Mesenchymal stem cell (in vitro differentiated cells and primary cell): ENCODE results near the gene APOA1.

Experiments
- DNase-seq: peaks from one replicate; pipeline ENCODE4 v3.0.0-alpha.2; 2013
- H2AFZ ChIP-seq: one replicate; pipeline ENCODE4 v1.6.1; 2013; ENCODE audit warnings: low read depth, mild to moderate bottlenecking, control low read depth, inconsistent platforms, low read length, moderate library complexity
- H2AK5ac ChIP-seq: 2 replicates; pipeline ENCODE4 v1.6.1; 2013; ENCODE audit warnings: low read length, moderate library complexity, mild to moderate bottlenecking, inconsistent platforms; ENCODE audit not compliant: severe bottlenecking
- H2BK120ac ChIP-seq: one replicate; pipeline ENCODE4 v1.6.1; 2013; ENCODE audit warnings: low read depth, mild to moderate bottlenecking, inconsistent platforms, low read length, moderate library complexity
- H2BK12ac ChIP-seq, 2 experiments: one replicate each; pipeline ENCODE4 v1.6.1; 2013; ENCODE audit warnings: inconsistent platforms in 2 of 2, low read length in 2 of 2, mild to moderate bottlenecking in 2 of 2, moderate library complexity in 2 of 2, control low read depth in 1 of 2
- H2BK15ac ChIP-seq: one replicate; pipeline ENCODE4 v1.6.1; 2013; ENCODE audit warnings: mild to moderate bottlenecking, low read depth, inconsistent platforms; ENCODE audit not compliant: poor library complexity, severe bottlenecking
- H2BK5ac ChIP-seq: 2 replicates; pipeline ENCODE4 v1.6.1; 2013; ENCODE audit warnings: low read depth, mild to moderate bottlenecking, low read length, control low read depth, inconsistent platforms; ENCODE audit not compliant: poor library complexity, severe bottlenecking
- H3K14ac ChIP-seq, 2 experiments: one replicate each; pipeline ENCODE4 v1.6.1; 2013; ENCODE audit warnings: inconsistent platforms in 2 of 2, low read length in 2 of 2, control low read depth in 1 of 2, mild to moderate bottlenecking in 1 of 2, moderate library complexity in 1 of 2
- H3K18ac ChIP-seq, 2 experiments: one replicate each; pipeline ENCODE4 v1.6.1; 2013; ENCODE audit warnings: inconsistent platforms in 2 of 2, low read length in 2 of 2, control low read depth in 1 of 2, low read depth in 1 of 2, mild to moderate bottlenecking in 1 of 2
- H3K23ac ChIP-seq, 2 experiments: one replicate each; pipeline ENCODE4 v1.6.1; 2013; ENCODE audit warnings: inconsistent platforms in 2 of 2, low read length in 2 of 2, mild to moderate bottlenecking in 2 of 2, moderate library complexity in 2 of 2, control low read depth in 1 of 2
- H3K27ac ChIP-seq: 2 replicates; pipeline ENCODE4 v1.5.1; 2013; ENCODE audit warnings: mild to moderate bottlenecking, moderate library complexity, low read length, control low read depth, inconsistent platforms; ENCODE audit not compliant: poor library complexity, severe bottlenecking
- H3K27me3 ChIP-seq, 2 experiments: 2 replicates each; pipeline versions ENCODE4 v1.6.1 to v1.7.0; 2013; ENCODE audit warnings: low read length in 2 of 2, mild to moderate bottlenecking in 2 of 2, moderate library complexity in 2 of 2, control low read depth in 1 of 2, inconsistent platforms in 1 of 2; ENCODE audit not compliant: control insufficient read depth in 1 of 2, insufficient read depth in 1 of 2
- H3K36me3 ChIP-seq, 2 experiments: 2 replicates each; pipeline versions ENCODE4 v1.6.1 to v1.7.0; 2013; ENCODE audit warnings: low read length in 2 of 2, control low read depth in 1 of 2, inconsistent platforms in 1 of 2, low read depth in 1 of 2, mild to moderate bottlenecking in 1 of 2; ENCODE audit not compliant: insufficient read depth in 2 of 2, control insufficient read depth in 1 of 2
- H3K4ac ChIP-seq, 2 experiments: one replicate each; pipeline ENCODE4 v1.6.1; 2013; ENCODE audit warnings: inconsistent platforms in 2 of 2, low read length in 2 of 2, mild to moderate bottlenecking in 2 of 2, moderate library complexity in 2 of 2, control low read depth in 1 of 2, low read depth in 1 of 2
- H3K4me1 ChIP-seq: 2 replicates; pipeline ENCODE4 v1.6.1; 2013; ENCODE audit warnings: low read depth, low read length, control low read depth; ENCODE audit not compliant: control insufficient read depth, insufficient read depth
- H3K4me2 ChIP-seq: 2 replicates; pipeline ENCODE4 v1.6.1; 2013; ENCODE audit warnings: low read length, mild to moderate bottlenecking, inconsistent platforms; ENCODE audit not compliant: poor library complexity, severe bottlenecking
- H3K4me3 ChIP-seq, 2 experiments: 2 replicates each; pipeline versions ENCODE4 v1.5.1 to v1.7.0; 2013; ENCODE audit warnings: low read length in 2 of 2, mild to moderate bottlenecking in 2 of 2, control low read depth in 1 of 2, low read depth in 1 of 2; ENCODE audit not compliant: insufficient read depth in 1 of 2
- H3K79me1 ChIP-seq: replicated peaks from 2 replicates; pipeline ENCODE4 v1.6.1; 2013; ENCODE audit warnings: mild to moderate bottlenecking, control low read depth, low read length, inconsistent platforms; ENCODE audit not compliant: poor library complexity, severe bottlenecking
- H3K9ac ChIP-seq: 2 replicates; pipeline ENCODE4 v1.7.0; 2013; ENCODE audit warnings: mild to moderate bottlenecking, low read length, moderate library complexity
- H3K9me3 ChIP-seq: 2 replicates; pipeline ENCODE4 v1.7.0; 2013; ENCODE audit warnings: mild to moderate bottlenecking, low read length; ENCODE audit not compliant: control insufficient read depth
- H4K8ac ChIP-seq: one replicate; pipeline ENCODE4 v1.6.1; 2013; ENCODE audit warnings: inconsistent platforms, mild to moderate bottlenecking, low read length, moderate library complexity
- H4K91ac ChIP-seq: one replicate; pipeline ENCODE4 v1.6.1; 2013; ENCODE audit warnings: mild to moderate bottlenecking, low read length, inconsistent platforms
- WGBS: methylation state at CpG from one replicate; pipeline ENCODE4 v1.1.7; 2013; ENCODE audit warnings: mixed read lengths; 5-methylcytosine and 5-hydroxymethylcytosine counted together

APOA1 gene

GRCh38 chr11:116796548-116796947 lies 40.9 kb downstream of the APOA1 start:
- Histone ChIP-seq H3K4me1 (peaks cover 2% of the 10 kb centered on the region), H3K36me3 (no peaks in the 10 kb centered on the region), H3K4me3 (no peak overlapping the region), H3K23ac (no peak overlapping the region), H4K91ac (no peak overlapping the region), H3K9me3 (no peaks in the 10 kb centered on the region), H2BK120ac (no peak overlapping the region), H3K27ac (no peak overlapping the region), H2AFZ (no peak overlapping the region), H3K27me3 (no peaks in the 10 kb centered on the region), H4K8ac (no peak overlapping the region), H2BK12ac (no peak overlapping the region), H3K9ac (no peak overlapping the region), H3K4me2 (no peak overlapping the region), H3K14ac (no peak overlapping the region), H3K4ac (no peak overlapping the region), H3K18ac (no peak overlapping the region), H2BK15ac (no peak overlapping the region), H2BK5ac (no peak overlapping the region), H3K79me1 (no peaks in the 10 kb centered on the region), H2AK5ac (no peak overlapping the region)
- WGBS = 100% methylated on average over 1 of the region's 1 CpG
- no peak for DNase-seq

- Histone ChIP-seq H3K27ac (no peak overlapping the region), H2BK5ac (no peak overlapping the region), H3K23ac (no peak overlapping the region), H2AK5ac (no peak overlapping the region), H2BK120ac (no peak overlapping the region), H2BK15ac (no peak overlapping the region), H3K36me3 (no peaks in the 10 kb centered on the region), H3K4ac (no peak overlapping the region), H3K18ac (no peak overlapping the region), H3K4me2 (no peak overlapping the region), H2AFZ (no peak overlapping the region), H4K91ac (no peak overlapping the region), H2BK12ac (no peak overlapping the region), H3K4me3 (no peak overlapping the region), H3K9ac (no peak overlapping the region), H4K8ac (no peak overlapping the region), H3K27me3 (no peaks in the 10 kb centered on the region), H3K9me3 (no peaks in the 10 kb centered on the region), H3K4me1 (peaks cover 7% of the 10 kb centered on the region), H3K79me1 (no peaks in the 10 kb centered on the region), H3K14ac (no peak overlapping the region)
- DNase-seq = no peak
- 78% methylated on average over 2 of the region's 2 CpGs for WGBS
Measured at GRCh38 chr11:116794851-116795250, 42.6 kb downstream of the APOA1 start.

GRCh38 chr11:116793772-116794097 lies 43.7 kb downstream of the APOA1 start:
- Histone ChIP-seq H3K79me1 (no peaks in the 10 kb centered on the region), H3K9ac (no peak overlapping the region), H3K27me3 (no peaks in the 10 kb centered on the region), H2BK5ac (no peak overlapping the region), H3K4me1 (peaks cover 10% of the 10 kb centered on the region), H3K4me3 (no peak overlapping the region), H3K9me3 (no peaks in the 10 kb centered on the region), H3K23ac (no peak overlapping the region), H2AK5ac (no peak overlapping the region), H2BK12ac (no peak overlapping the region), H2AFZ (no peak overlapping the region), H3K36me3 (no peaks in the 10 kb centered on the region), H2BK15ac (no peak overlapping the region), H3K18ac (no peak overlapping the region), H4K8ac (no peak overlapping the region), H4K91ac (no peak overlapping the region), H3K4me2 (no peak overlapping the region), H3K27ac (no peak overlapping the region), H3K4ac (no peak overlapping the region), H3K14ac (no peak overlapping the region), H2BK120ac (no peak overlapping the region)
- WGBS = no CpG with 5 or more reads among the region's 1 CpG
- DNase-seq = no peak

GRCh38 chr11:116792869-116793771 lies 44.3 kb downstream of the APOA1 start:
- peaks cover 3% of the 10 kb centered on the region for H3K79me1 ChIP-seq
- no peak overlapping the region for H2BK12ac ChIP-seq
- H3K27ac ChIP-seq = no peak overlapping the region
- no peaks in the 10 kb centered on the region for H3K36me3 ChIP-seq
- peak overlapping the region in 1 of 2 experiments; percentile 5 for H3K4me3 ChIP-seq
- H3K14ac ChIP-seq = no peak overlapping the region
- peak; percentile 40 for DNase-seq
- H3K4me1 ChIP-seq = peaks cover 13% of the 10 kb centered on the region
- H3K9me3 ChIP-seq = no peaks in the 10 kb centered on the region
- H3K27me3 ChIP-seq = no peaks in the 10 kb centered on the region
- H4K91ac ChIP-seq = no peak overlapping the region
- peak overlapping the region; percentile 0 for H3K9ac ChIP-seq
- no peak overlapping the region for H4K8ac ChIP-seq
- H3K4me2 ChIP-seq = no peak overlapping the region
- no peak overlapping the region for H2BK15ac ChIP-seq
- peak overlapping the region; percentile 6 for H2AK5ac ChIP-seq
- H3K23ac ChIP-seq = no peak overlapping the region
- 89% methylated on average over 5 of the region's 8 CpGs for WGBS
- no peak overlapping the region for H2AFZ ChIP-seq
- no peak overlapping the region for H2BK5ac ChIP-seq
- no peak overlapping the region for H2BK120ac ChIP-seq
- no peak overlapping the region for H3K18ac ChIP-seq
- H3K4ac ChIP-seq = no peak overlapping the region
